Measurements from ENCODE around the gene HOATZ. TPM values are rescaled to one million over a fixed set of nuclear protein-coding genes. Genes with fewer than 3 reads are reported as not detected.

The HOATZ gene
- total and polyA plus RNA-seq, 8 donors, result not detected

DNA sequence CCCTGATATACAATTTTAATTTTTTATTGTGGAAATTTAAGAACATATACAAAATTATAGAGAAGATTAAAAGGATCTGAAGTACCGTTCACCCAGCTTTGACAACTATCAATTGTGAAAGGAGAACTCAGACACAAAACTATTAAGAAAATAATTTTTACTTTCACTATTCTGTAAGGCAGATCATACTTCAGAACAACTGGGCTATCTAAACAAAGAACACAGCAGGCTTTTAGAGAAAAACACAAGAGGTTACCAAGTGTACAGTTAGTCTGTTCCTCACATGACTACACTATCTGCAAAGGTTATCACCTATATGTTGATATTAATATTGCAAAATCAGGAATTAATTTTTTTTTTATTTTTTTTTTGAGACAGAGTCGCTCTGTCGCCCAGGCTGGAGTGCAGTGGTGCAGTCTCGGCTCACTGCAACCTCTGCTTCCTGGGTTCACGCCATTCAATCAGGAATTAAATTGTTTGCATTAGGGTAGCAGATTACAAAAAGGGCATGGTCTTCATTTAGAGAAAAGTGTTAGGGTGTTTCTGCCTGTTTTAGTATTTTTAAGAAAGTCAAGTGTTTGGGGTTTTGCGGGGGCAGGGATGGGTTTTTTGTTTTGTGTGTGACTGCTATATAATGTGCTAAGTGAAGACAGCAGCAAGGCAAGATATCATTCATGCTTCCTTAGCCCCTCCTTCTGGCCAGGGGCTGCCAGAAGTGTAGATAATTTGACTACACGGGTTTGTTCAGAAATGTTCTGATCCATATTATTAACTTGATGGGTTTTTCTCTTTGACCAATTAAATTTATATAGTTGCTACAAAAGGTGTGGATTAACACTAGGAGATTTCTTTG lies 60.0 kb downstream of the HOATZ start:
- Histone ChIP-seq H3K27ac (no peak overlapping the region), H3K4me3 (peak overlapping the region in 1 of 4 donors; percentile 13), H3K36me3 (no peaks in the 10 kb centered on the region), H3K9me3 (no peaks in the 10 kb centered on the region), H3K27me3 (no peaks in the 10 kb centered on the region), H3K4me1 (peaks cover 0 to 4% (median 0%) of the 10 kb centered on the region in 3 donors)
- TF ChIP-seq, protein P1, sequence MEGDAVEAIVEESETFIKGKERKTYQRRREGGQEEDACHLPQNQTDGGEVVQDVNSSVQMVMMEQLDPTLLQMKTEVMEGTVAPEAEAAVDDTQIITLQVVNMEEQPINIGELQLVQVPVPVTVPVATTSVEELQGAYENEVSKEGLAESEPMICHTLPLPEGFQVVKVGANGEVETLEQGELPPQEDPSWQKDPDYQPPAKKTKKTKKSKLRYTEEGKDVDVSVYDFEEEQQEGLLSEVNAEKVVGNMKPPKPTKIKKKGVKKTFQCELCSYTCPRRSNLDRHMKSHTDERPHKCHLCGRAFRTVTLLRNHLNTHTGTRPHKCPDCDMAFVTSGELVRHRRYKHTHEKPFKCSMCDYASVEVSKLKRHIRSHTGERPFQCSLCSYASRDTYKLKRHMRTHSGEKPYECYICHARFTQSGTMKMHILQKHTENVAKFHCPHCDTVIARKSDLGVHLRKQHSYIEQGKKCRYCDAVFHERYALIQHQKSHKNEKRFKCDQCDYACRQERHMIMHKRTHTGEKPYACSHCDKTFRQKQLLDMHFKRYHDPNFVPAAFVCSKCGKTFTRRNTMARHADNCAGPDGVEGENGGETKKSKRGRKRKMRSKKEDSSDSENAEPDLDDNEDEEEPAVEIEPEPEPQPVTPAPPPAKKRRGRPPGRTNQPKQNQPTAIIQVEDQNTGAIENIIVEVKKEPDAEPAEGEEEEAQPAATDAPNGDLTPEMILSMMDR (IDR thresholded peaks at IDR 0.05), result no peak
- 22 to 34% methylated on average over 7 of the region's 7 CpGs for WGBS, 2 donors
- DNase-seq, result no peak
- peak; percentile 54 to 78 (median 68) for ATAC-seq
- no peak for FAIRE-seq
- intact Hi-C loops (cut with DNase I), result no loop called here

DNA sequence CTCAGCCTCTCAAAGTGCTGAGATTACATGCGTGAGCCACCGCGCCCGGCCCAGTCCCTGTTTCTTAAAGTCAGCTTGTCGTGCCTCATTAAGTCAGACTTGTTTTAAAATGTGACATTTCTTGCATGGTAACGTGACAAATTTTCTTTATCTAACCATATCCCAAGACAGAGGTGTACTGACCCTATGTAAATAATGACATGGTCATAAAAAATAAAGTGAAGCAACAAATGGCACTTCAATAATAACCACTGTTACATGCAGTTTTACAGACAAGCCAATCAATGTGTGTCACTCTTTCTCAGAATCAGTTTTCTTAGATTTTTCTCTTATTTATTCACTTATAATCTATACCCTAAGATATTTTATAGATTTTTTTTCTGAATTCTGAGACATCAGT lies 61.2 kb downstream of the HOATZ start:
- 86 to 90% methylated on average over 6 of the region's 6 CpGs for WGBS, 2 donors

GRCh38 chr11:111577821-111578220 lies 63.2 kb downstream of the HOATZ start:
- no peaks in the 10 kb centered on the region for H3K36me3 ChIP-seq
- no peaks in the 10 kb centered on the region for H3K9me3 ChIP-seq
- H3K27me3 ChIP-seq, result no peaks in the 10 kb centered on the region
- no peak for FAIRE-seq
- peaks cover 0 to 4% (median 0%) of the 10 kb centered on the region in 3 donors for H3K4me1 ChIP-seq
- WGBS, 2 donors, result 84 to 87% methylated on average over 4 of the region's 4 CpGs
- DNase-seq, result no peak
- intact Hi-C loops (cut with DNase I), result no loop called here
- ATAC-seq, result no peak
- H3K27ac ChIP-seq, result no peak overlapping the region
- H3K4me3 ChIP-seq, result no peak overlapping the region
- TF ChIP-seq, protein P1 (IDR thresholded peaks at IDR 0.05), result no peak

More for the DNA sequence above, 61.2 kb downstream of the HOATZ start:
- Histone ChIP-seq H3K36me3 (no peaks in the 10 kb centered on the region), H3K27ac (no peak overlapping the region), H3K27me3 (no peaks in the 10 kb centered on the region), H3K4me1 (peaks cover 0 to 4% (median 0%) of the 10 kb centered on the region in 3 donors), H3K4me3 (no peak overlapping the region), H3K9me3 (no peaks in the 10 kb centered on the region)
- no peak for ATAC-seq
- intact Hi-C loops (cut with DNase I), result no loop called here
- TF ChIP-seq, protein P1 (IDR thresholded peaks at IDR 0.05), result no peak
- no peak for DNase-seq
- no peak for FAIRE-seq

GRCh38 chr11:111581341-111581740 lies 66.8 kb downstream of the HOATZ start:
- DNase-seq, result no peak
- no peaks in the 10 kb centered on the region for H3K36me3 ChIP-seq
- no peak for FAIRE-seq
- no peak for ATAC-seq
- H3K27ac ChIP-seq, result no peak overlapping the region
- intact Hi-C loops (cut with DNase I), result no loop called here
- H3K4me1 ChIP-seq, result no peaks in the 10 kb centered on the region
- WGBS, 2 donors, result 100% methylated on average over 1 of the region's 1 CpG
- H3K9me3 ChIP-seq, result no peaks in the 10 kb centered on the region
- no peak overlapping the region for H3K4me3 ChIP-seq
- TF ChIP-seq, protein P1 (IDR thresholded peaks at IDR 0.05), result no peak
- no peaks in the 10 kb centered on the region for H3K27me3 ChIP-seq

DNA sequence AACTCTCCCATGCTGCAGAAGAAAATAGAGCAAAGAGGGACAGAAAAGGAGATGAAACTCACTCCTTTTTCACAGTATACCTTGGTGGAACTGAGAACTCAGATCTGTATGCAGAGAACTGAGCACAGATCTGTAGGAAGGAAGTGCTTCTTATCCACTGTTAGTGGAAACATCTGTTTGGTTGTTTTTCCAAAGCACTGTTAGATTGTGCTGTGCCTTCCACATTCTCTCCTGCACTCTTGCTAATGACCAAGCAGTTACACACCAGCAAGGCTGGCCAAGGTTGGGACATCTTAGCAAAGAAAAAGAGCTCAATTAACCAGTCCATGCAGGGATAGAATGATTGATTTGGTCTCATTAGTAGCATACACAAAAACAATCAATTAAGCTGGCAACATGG lies 67.6 kb downstream of the HOATZ start:
- H3K27ac ChIP-seq, result no peak overlapping the region
- H3K27me3 ChIP-seq, result no peaks in the 10 kb centered on the region
- FAIRE-seq (no peak), DNase-seq (no peak), ATAC-seq (no peak)
- no peaks in the 10 kb centered on the region for H3K9me3 ChIP-seq
- no peaks in the 10 kb centered on the region for H3K4me1 ChIP-seq
- TF ChIP-seq, protein P1 (IDR thresholded peaks at IDR 0.05), result no peak
- no peak overlapping the region for H3K4me3 ChIP-seq
- intact Hi-C loops (cut with DNase I), result no loop called here
- H3K36me3 ChIP-seq, result no peaks in the 10 kb centered on the region
